ENCODE results near the gene PIH1D1. TPM values are rescaled to one million over a fixed set of nuclear protein-coding genes. Genes with fewer than 3 reads are reported as not detected.

Gene PIH1D1
- total RNA-seq, 1 donor from 2014 or later, result 110 TPM

GRCh38 chr19:49403404-49404187 lies 48.0 kb downstream of the PIH1D1 start:
- no peaks in the 10 kb centered on the region for H3K9me3 Mint-ChIP-seq
- no peak for DNase-seq (ENCODE audit: low read depth, low spot score)
- H3K36me3 Mint-ChIP-seq (ENCODE audit: low read depth), result no peaks in the 10 kb centered on the region
- no peak overlapping the region for H3K4me3 Mint-ChIP-seq
- no peaks in the 10 kb centered on the region for H3K27me3 Mint-ChIP-seq (ENCODE audit: low read depth)
- peaks cover 8% of the 10 kb centered on the region for H3K4me1 Mint-ChIP-seq
- no peak for TF ChIP-seq CTCF (conservative IDR thresholded peaks at IDR 0.05)
- H3K27ac Mint-ChIP-seq (ENCODE audit: unreplicated experiment), result peak overlapping the region; percentile 43

DNA sequence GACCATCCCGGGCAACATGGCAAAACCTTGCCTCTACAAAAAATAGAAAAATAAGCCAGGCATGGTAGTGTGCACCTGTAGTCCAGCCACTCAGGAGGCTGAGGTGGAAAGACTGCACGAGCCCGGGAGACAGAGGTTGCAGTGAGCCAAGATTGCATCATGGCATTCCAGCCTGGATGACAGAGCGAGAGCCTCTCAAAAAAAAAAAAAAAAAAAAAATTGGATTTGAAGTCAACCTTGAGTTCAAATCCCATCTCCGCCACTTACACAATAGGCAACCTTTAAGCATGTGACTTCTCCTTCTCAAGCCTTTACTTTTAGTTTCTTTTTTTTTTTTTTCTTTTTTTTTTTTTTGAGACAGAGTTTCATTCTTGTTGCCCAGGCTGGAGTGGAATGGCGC lies 51.6 kb downstream of the PIH1D1 start:
- no peaks in the 10 kb centered on the region for H3K36me3 Mint-ChIP-seq (ENCODE audit: low read depth)
- H3K27ac Mint-ChIP-seq (ENCODE audit: unreplicated experiment), result no peak overlapping the region
- no peak overlapping the region for H3K4me3 Mint-ChIP-seq
- H3K27me3 Mint-ChIP-seq (ENCODE audit: low read depth), result no peaks in the 10 kb centered on the region
- DNase-seq (ENCODE audit: low read depth, low spot score), result no peak
- peaks cover 8% of the 10 kb centered on the region for H3K4me1 Mint-ChIP-seq
- no peaks in the 10 kb centered on the region for H3K9me3 Mint-ChIP-seq
- TF ChIP-seq CTCF (conservative IDR thresholded peaks at IDR 0.05), result no peak

DNA sequence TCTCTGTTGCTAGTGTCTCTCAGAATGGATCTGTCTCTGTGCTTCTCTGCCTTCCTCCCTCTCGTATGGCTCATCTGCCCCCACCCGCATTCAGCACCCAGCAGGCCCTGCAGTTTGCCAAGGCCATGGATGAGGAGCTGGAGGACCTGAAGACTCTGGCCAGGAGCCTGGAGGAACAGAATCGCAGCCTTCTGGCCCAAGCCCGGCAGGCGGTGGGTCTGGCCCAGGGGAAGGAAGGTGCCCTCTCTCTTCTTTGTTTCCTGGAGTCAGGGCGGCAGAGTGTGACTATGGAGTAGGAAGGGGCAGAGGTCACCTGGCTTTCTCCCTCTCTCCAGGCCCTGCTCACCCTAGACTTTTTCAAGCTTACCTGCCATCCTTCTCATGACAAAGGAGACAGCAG lies 52.7 kb downstream of the PIH1D1 start:
- Mint-ChIP-seq H3K9me3 (no peaks in the 10 kb centered on the region), H3K27me3 (ENCODE audit: low read depth) (peaks cover 2% of the 10 kb centered on the region), H3K4me3 (no peak overlapping the region), H3K27ac (ENCODE audit: unreplicated experiment) (peak overlapping the region; percentile 83), H3K36me3 (ENCODE audit: low read depth) (no peaks in the 10 kb centered on the region), H3K4me1 (peaks cover 7% of the 10 kb centered on the region)
- TF ChIP-seq CTCF (conservative IDR thresholded peaks at IDR 0.05), result no peak
- no peak for DNase-seq (ENCODE audit: low read depth, low spot score)

GRCh38 chr19:49398001-49398615 lies 53.5 kb downstream of the PIH1D1 start:
- H3K4me1 Mint-ChIP-seq, result no peaks in the 10 kb centered on the region
- no peak overlapping the region for H3K4me3 Mint-ChIP-seq
- H3K9me3 Mint-ChIP-seq, result no peaks in the 10 kb centered on the region
- H3K27me3 Mint-ChIP-seq (ENCODE audit: low read depth), result peaks cover 2% of the 10 kb centered on the region
- TF ChIP-seq CTCF (conservative IDR thresholded peaks at IDR 0.05), result no peak
- no peak overlapping the region for H3K27ac Mint-ChIP-seq (ENCODE audit: unreplicated experiment)
- DNase-seq (ENCODE audit: low read depth, low spot score), result no peak
- no peaks in the 10 kb centered on the region for H3K36me3 Mint-ChIP-seq (ENCODE audit: low read depth)

DNA sequence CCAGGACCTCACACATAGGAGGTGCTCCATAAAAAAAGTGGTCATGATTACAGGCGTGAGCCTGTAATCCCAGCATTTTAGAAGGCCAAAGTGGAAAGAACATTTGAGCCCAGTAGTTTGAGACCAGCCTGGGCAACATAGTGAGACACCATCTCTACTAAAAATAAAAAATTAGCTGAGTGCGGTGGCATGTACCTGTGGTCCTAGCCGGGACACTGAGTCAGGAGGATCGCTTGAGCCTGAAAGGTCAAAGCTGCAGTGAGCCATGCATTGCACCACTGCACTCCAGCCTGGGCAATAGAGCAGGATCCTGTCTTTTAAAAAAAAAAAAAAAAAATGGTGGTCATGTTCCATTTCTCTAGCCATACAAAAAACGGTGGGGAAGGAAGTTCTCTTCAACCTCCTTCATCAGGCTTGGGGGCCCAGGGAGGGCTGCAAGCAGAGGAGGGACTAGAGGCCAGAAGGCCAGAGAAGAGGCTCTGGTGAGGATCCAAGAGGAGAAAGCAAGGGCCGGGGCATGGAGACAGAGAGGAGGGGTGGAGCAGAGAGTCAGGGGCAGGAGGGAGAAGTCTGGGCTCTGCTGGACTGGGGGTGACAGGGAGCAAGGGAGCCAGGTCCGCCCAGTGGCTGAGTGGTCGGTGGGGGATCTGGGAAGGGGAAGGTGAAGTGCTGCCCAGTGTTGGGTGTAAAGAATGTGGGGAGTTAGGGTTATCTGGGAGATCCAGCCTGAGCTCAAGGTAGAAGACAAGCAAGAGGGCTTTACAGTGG lies 54.7 kb downstream of the PIH1D1 start:
- no peak overlapping the region for H3K4me3 Mint-ChIP-seq
- no peaks in the 10 kb centered on the region for H3K36me3 Mint-ChIP-seq (ENCODE audit: low read depth)
- peaks cover 10% of the 10 kb centered on the region for H3K27me3 Mint-ChIP-seq (ENCODE audit: low read depth)
- H3K9me3 Mint-ChIP-seq, result no peaks in the 10 kb centered on the region
- DNase-seq (ENCODE audit: low read depth, low spot score), result no peak
- H3K4me1 Mint-ChIP-seq, result peaks cover 2% of the 10 kb centered on the region
- no peak for TF ChIP-seq CTCF (conservative IDR thresholded peaks at IDR 0.05)
- no peak overlapping the region for H3K27ac Mint-ChIP-seq (ENCODE audit: unreplicated experiment)

Small RNA genes within 50 kb of the gene (microRNA-seq; reads per million reads assigned to microRNA genes)
- not detected for gene MIR150

Other genes starting within 250 kb of the PIH1D1 start
- gene SLC6A16, start 126.6 kb downstream of the PIH1D1 start, total RNA-seq, result 7.4 and 9.4 TPM in 2 replicates
- not detected in 2 replicates for gene CD37, start 116.4 kb downstream of the PIH1D1 start, total RNA-seq
- gene TEAD2, start 89.4 kb downstream of the PIH1D1 start, total RNA-seq, result 153 and 164 TPM in 2 replicates
- 1.9 and 2.0 TPM in 2 replicates for gene DKKL1, start 87.9 kb downstream of the PIH1D1 start, total RNA-seq
- not detected in 2 replicates for gene KASH5, start 63.6 kb downstream of the PIH1D1 start, total RNA-seq
- gene PTH2, start 28.4 kb downstream of the PIH1D1 start, total RNA-seq, result not detected in 2 replicates
- gene GFY, start 26.4 kb downstream of the PIH1D1 start, total RNA-seq, result not detected in 2 replicates
- gene SLC17A7, start 10.3 kb downstream of the PIH1D1 start, total RNA-seq, result 0.23 TPM in 1 of 2 replicates, not detected in the other
- gene ALDH16A1, start 1.4 kb upstream of the PIH1D1 start, total RNA-seq, result 51.9 and 52.7 TPM in 2 replicates
- gene FLT3LG, start 22.4 kb upstream of the PIH1D1 start, total RNA-seq, result 0.89 and 1.0 TPM in 2 replicates
- 2,983 and 3,026 TPM in 2 replicates for gene RPL13A, start 35.8 kb upstream of the PIH1D1 start, total RNA-seq
- gene RPS11, start 44.6 kb upstream of the PIH1D1 start, total RNA-seq, result 2,365 and 2,591 TPM in 2 replicates
- 24.9 and 27.5 TPM in 2 replicates for gene FCGRT, start 60.8 kb upstream of the PIH1D1 start, total RNA-seq
- 7.7 and 8.8 TPM in 2 replicates for gene RCN3, start 76.2 kb upstream of the PIH1D1 start, total RNA-seq
- 70.2 and 74.1 TPM in 2 replicates for gene NOSIP, start 128.7 kb upstream of the PIH1D1 start, total RNA-seq
- 1.0 and 1.3 TPM in 2 replicates for gene PRRG2, start 129.5 kb upstream of the PIH1D1 start, total RNA-seq
- gene PRR12, start 139.4 kb upstream of the PIH1D1 start, total RNA-seq, result 51.7 and 53.7 TPM in 2 replicates
- 1.2 and 2.3 TPM in 2 replicates for gene RRAS, start 188.3 kb upstream of the PIH1D1 start, total RNA-seq
- gene SCAF1, start 190.4 kb upstream of the PIH1D1 start, total RNA-seq, result 89.6 and 91.9 TPM in 2 replicates
- gene IRF3, start 214.0 kb upstream of the PIH1D1 start, total RNA-seq, result 70.0 and 76.0 TPM in 2 replicates
- 92.4 and 99.5 TPM in 2 replicates for gene BCL2L12, start 214.1 kb upstream of the PIH1D1 start, total RNA-seq
- 454 and 470 TPM in 2 replicates for gene PRMT1, start 225.5 kb upstream of the PIH1D1 start, total RNA-seq
- gene ADM5, start 237.8 kb upstream of the PIH1D1 start, total RNA-seq, result 11.8 TPM in 2 replicates
- gene CPT1C, start 239.3 kb upstream of the PIH1D1 start, total RNA-seq, result 87.7 and 96.1 TPM in 2 replicates